K562 (cell line): ENCODE results near the gene UBE2M. TPM values are rescaled to one million over a fixed set of nuclear protein-coding genes. Genes with fewer than 3 reads are reported as not detected.
A peak's percentile ranks its signal among the peaks of the same experiment; 100 is the strongest.

Experiments
- DDX20 ChIP-seq: fragments of 450-650 bp; IDR thresholded peaks from 2 replicates; pipeline ENCODE4 v1.6.1; 2016; ENCODE audit warnings: missing genetic modification characterization, low read depth, mild to moderate bottlenecking, missing compliant biosample characterization, moderate library complexity
- DPF2 ChIP-seq: fragments of 450-650 bp; IDR thresholded peaks from 2 replicates; pipeline ENCODE4 v1.6.1; 2016
- FIP1L1 ChIP-seq: fragments of 200-400 bp; formaldehyde crosslinking; IDR thresholded peaks from 2 replicates; pipeline ENCODE4 v1.6.1; 2018; ENCODE audit warnings: mild to moderate bottlenecking, low read depth, low read length; ENCODE audit not compliant: poor library complexity, severe bottlenecking
- HEY1 ChIP-seq: fragments of 250-450 bp; sonication (Bioruptor Pico); IDR thresholded peaks from 2 replicates; pipeline ENCODE4 v1.5.0; 2020; ENCODE audit warnings: mild to moderate bottlenecking, moderate library complexity, borderline replicate concordance
- HNRNPH1 ChIP-seq: fragments of 200-400 bp; formaldehyde crosslinking; optimal IDR thresholded peaks from 2 replicates; pipeline ENCODE3; 2017; ENCODE audit warnings: low read depth, mild to moderate bottlenecking, low read length, moderate library complexity
- HNRNPK ChIP-seq: fragments of 200-400 bp; formaldehyde crosslinking; IDR thresholded peaks from one replicate; pipeline ENCODE4 v1.6.1; 2018; ENCODE audit warnings: mild to moderate bottlenecking, low read depth, low read length; ENCODE audit not compliant: poor library complexity, severe bottlenecking
- MTA1 ChIP-seq: fragments of 450-650 bp; IDR thresholded peaks from 2 replicates; pipeline ENCODE4 v1.6.1; 2017; ENCODE audit warnings: borderline replicate concordance
- NBN ChIP-seq: fragments of 450-650 bp; IDR thresholded peaks from 2 replicates; pipeline ENCODE4 v1.6.1; 2016; ENCODE audit warnings: low read depth, mild to moderate bottlenecking
- NCOA4 ChIP-seq: fragments of 450-650 bp; IDR thresholded peaks from 2 replicates; pipeline ENCODE4 v1.6.1; 2018; ENCODE audit warnings: mild to moderate bottlenecking; ENCODE audit not compliant: partially characterized antibody
- NCOA6 ChIP-seq: fragments of 450-650 bp; IDR thresholded peaks from 2 replicates; pipeline ENCODE4 v1.6.1; 2017; ENCODE audit warnings: mild to moderate bottlenecking
- NFIC ChIP-seq: fragments of 450-650 bp; IDR thresholded peaks from 2 replicates; pipeline ENCODE4 v1.6.1; 2017; ENCODE audit warnings: mild to moderate bottlenecking, inconsistent platforms
- NR4A1 ChIP-seq, 2 experiments: fragments of 250-450 bp in 1 of 2; fragments of 450-650 bp in 1 of 2; sonication (Bioruptor Pico) in 1 of 2; IDR thresholded peaks; 2 replicates each; pipeline versions ENCODE4 v1.4.0 to v1.6.1; 2016 to 2020; ENCODE audit warnings: mild to moderate bottlenecking in 2 of 2, missing compliant biosample characterization in 1 of 2, missing genetic modification characterization in 1 of 2, moderate library complexity in 1 of 2
- POU5F1 ChIP-seq: fragments of 150-350 bp; IDR thresholded peaks from 2 replicates; pipeline ENCODE4 v1.6.1; 2014; ENCODE audit warnings: borderline replicate concordance, low read length, low read depth, mild to moderate bottlenecking; ENCODE audit not compliant: partially characterized antibody
- RNF2 ChIP-seq: sonication (generic); IDR thresholded peaks from 2 replicates; pipeline ENCODE4 v1.6.1; 2016
- RUNX1 ChIP-seq: sonication (generic); IDR thresholded peaks from 2 replicates; pipeline ENCODE4 v1.6.1; 2016; ENCODE audit warnings: antibody characterized with exemption, low read depth
- SIN3A ChIP-seq, 2 experiments: fragments of 150-350 bp in 1 of 2; IDR thresholded peaks; 2 replicates each; pipeline ENCODE4 v1.6.1; 2011 to 2016; ENCODE audit warnings: borderline replicate concordance in 2 of 2, low read depth in 2 of 2, low read length in 2 of 2, mild to moderate bottlenecking in 2 of 2, moderate library complexity in 2 of 2; ENCODE audit not compliant: control insufficient read depth in 1 of 2
- TAF1 ChIP-seq: IDR thresholded peaks from 2 replicates; pipeline ENCODE4 v1.6.1; 2011; ENCODE audit warnings: mild to moderate bottlenecking, low read length, moderate library complexity; ENCODE audit not compliant: insufficient read depth, control insufficient read depth, severe bottlenecking; ENCODE audit errors: extremely low read depth
- TEAD2 ChIP-seq: fragments of 450-650 bp; IDR thresholded peaks from 2 replicates; pipeline ENCODE4 v1.6.1; 2016; ENCODE audit warnings: missing genetic modification characterization, control low read depth, missing compliant biosample characterization
- ZNF134 ChIP-seq: fragments of 250-450 bp; sonication (Bioruptor Pico); conservative IDR thresholded peaks from 2 replicates; pipeline ENCODE4 v1.4.0; 2020
- ZNF184 ChIP-seq: sonication (generic); formaldehyde crosslinking; IDR thresholded peaks from 2 replicates; pipeline ENCODE4 v1.5.0; 2020; ENCODE audit warnings: missing genetic modification reagents
- ZNF197 ChIP-seq: fragments of 200-800 bp; sonication (Bioruptor generic); IDR thresholded peaks from 2 replicates; pipeline ENCODE4 v1.6.1; 2016; ENCODE audit warnings: low read depth, missing genetic modification characterization, missing compliant biosample characterization
- ZNF212 ChIP-seq: fragments of 450-650 bp; formaldehyde crosslinking; IDR thresholded peaks from 2 replicates; pipeline ENCODE4 v1.4.0; 2020; ENCODE audit warnings: mild to moderate bottlenecking
- ZNF24 ChIP-seq: fragments of 450-650 bp; IDR thresholded peaks from 2 replicates; pipeline ENCODE4 v1.6.1; 2016
- ZNF41 ChIP-seq: fragments of 250-450 bp; sonication (Bioruptor Pico); conservative IDR thresholded peaks from 2 replicates; pipeline ENCODE4 v1.4.0; 2020; ENCODE audit warnings: mild to moderate bottlenecking
- ZNF445 ChIP-seq: fragments of 250-450 bp; sonication (Bioruptor Pico); IDR thresholded peaks from 2 replicates; pipeline ENCODE4 v1.4.0; 2020; ENCODE audit warnings: low read depth, mild to moderate bottlenecking, moderate library complexity
- ZNF57 ChIP-seq: fragments of 450-650 bp; formaldehyde crosslinking; IDR thresholded peaks from 2 replicates; pipeline ENCODE4 v1.4.0; 2020; ENCODE audit warnings: mild to moderate bottlenecking, moderate library complexity
- ZNF707 ChIP-seq: fragments of 250-450 bp; sonication (Bioruptor Pico); conservative IDR thresholded peaks from 2 replicates; pipeline ENCODE4 v1.8.0; 2022; ENCODE audit warnings: inconsistent platforms, mild to moderate bottlenecking, moderate library complexity
- ZNF780A ChIP-seq: fragments of 250-450 bp; sonication (Bioruptor Pico); IDR thresholded peaks from 2 replicates; pipeline ENCODE4 v1.5.0; 2021; ENCODE audit warnings: mild to moderate bottlenecking
- ZSCAN29 ChIP-seq: fragments of 450-650 bp; IDR thresholded peaks from 2 replicates; pipeline ENCODE4 v1.6.1; 2017
- polyA plus RNA-seq, 8 experiments: library from polyadenylated mRNA; depleted of rRNA in 4 of 8; stranded (reverse) in 5 of 8; unstranded in 3 of 8; fragments of >200 nt; fragmentation: Nextera tagmentation in 2 of 8; fragmentation: Illumina TruSeq in 1 of 8; extraction: Ambion mirVana in 2 of 8; extraction: Trizol in 1 of 8; gene quantifications; 2 replicates each; pipeline versions ENCODE4 v1.2.1 to v1.2.3, GENCODE V29; 2011 to 2014; ENCODE audit warnings: inconsistent platforms in 1 of 8, missing spikeins in 1 of 8
- total RNA-seq, 7 experiments: library from RNA; depleted of rRNA in 6 of 7; stranded (reverse); fragments of >200 nt in 6 of 7; fragmentation: Illumina TruSeq in 2 of 7; extraction: Trizol in 2 of 7; gene quantifications; 2 replicates each; pipeline versions ENCODE4 v1.2.1 to v1.2.3, GENCODE V29; 2011 to 2021; ENCODE audit warnings: low replicate concordance in 1 of 7

Gene UBE2M
- total and polyA plus RNA-seq, 9 of the 15 experiments (the other 6 are each of a cell fraction or from before 2014, with no cell fraction given), result 0.92 to 163 (median 85.7) TPM

DNA sequence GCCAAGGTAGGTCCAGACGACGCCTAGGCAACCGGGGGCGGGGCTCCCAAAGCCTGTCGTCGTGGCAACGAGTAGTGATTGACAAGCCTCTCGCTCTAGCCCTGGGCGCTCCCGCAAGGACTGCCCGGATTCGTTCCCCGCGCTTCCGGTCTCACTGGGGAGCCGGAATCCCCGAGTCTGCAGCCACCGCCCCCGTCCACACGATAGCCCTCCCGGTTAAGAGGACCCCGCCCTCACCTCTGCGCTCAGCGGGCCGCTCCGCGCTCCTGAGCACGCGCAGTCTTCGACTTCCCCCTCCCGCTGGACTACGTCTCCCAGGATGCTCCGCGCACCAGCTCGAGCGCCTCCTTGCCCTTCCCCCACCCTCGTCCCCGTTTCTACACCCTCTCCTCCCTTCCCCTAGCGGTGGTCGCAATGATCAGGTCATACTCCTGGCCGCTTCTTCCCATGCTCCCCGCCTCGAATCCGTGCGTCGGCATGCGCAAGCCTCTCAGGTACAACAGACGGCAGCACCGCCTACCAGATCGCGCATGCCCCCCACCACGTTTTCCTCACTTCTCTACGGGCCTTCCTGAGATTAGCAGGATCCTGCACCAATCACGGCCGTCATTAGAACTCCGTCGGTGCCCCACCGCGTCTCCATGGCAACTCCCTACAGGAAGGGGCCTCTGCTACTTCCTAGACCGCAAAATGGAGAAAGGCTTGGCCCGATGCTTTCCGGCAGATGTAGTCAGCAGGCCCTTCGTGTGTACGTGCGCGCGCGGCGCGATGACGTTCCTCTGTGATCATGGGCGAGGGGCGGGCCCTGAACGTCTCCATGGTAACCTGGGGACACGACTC lies 14.6 kb upstream of the UBE2M start, which contains the start of gene MZF1 (continued):
- TF ChIP-seq HNRNPH1 (no peak), ZNF780A (CRISPR knock-in tag) (no peak), ZNF212 (CRISPR knock-in tag) (no peak), NFIC (no peak; the same call in 1 of the 2 replicates), NBN (peak; percentile 68), ZNF184 (CRISPR knock-in tag) (no peak), ZNF41 (CRISPR knock-in tag) (no peak), NCOA6 (no peak), POU5F1 (peak; percentile 1), HEY1 (CRISPR knock-in tag) (no peak), NR4A1 (CRISPR knock-in tag; IDR thresholded peaks at IDR 0.05) (no peak), NR4A1 (tag; IDR thresholded peaks at IDR 0.05) (no peak), SIN3A (IDR thresholded peaks at IDR 0.05; ENCODE audit: borderline replicate concordance in 2 of 2, control insufficient read depth in 1 of 2, low read depth in 2 of 2, low read length in 2 of 2) (no peak; a peak in 2 of 4 replicates), ZSCAN29 (no peak), ZNF197 (CRISPR knock-in tag) (no peak), ZNF57 (CRISPR knock-in tag) (peak; percentile 40; the same call in 1 of the 2 replicates), TEAD2 (tag) (no peak), ZNF24 (no peak), RNF2 (peak; percentile 75), ZNF134 (CRISPR knock-in tag) (no peak), ZNF445 (CRISPR knock-in tag) (no peak), DDX20 (no peak), ZNF707 (CRISPR knock-in tag) (no peak), MTA1 (peak; percentile 97), TAF1 (peak; percentile 38), DPF2 (peak; percentile 43; the same call in 1 of the 2 replicates), FIP1L1 (peak; percentile 18), HNRNPK (no peak), RUNX1 (0 out of 2 replicates have a peak, but pooled peaks have one; percentile 19), NCOA4 (no peak)
